CD4-positive, alpha-beta T cell (primary cell): Measurements from ENCODE around the gene IDUA. TPM values are rescaled to one million over a fixed set of nuclear protein-coding genes. Genes with fewer than 3 reads are reported as not detected.

Source experiments
- ATAC-seq: fragments of 200-7000 bp; cut with Tn5 transposase; one replicate; pipeline ENCODE4 v1.10.0; 2022; ENCODE audit warnings: mild to moderate bottlenecking; ENCODE audit not compliant: poor library complexity
- CTCF ChIA-PET: fragments of 350-600 bp; sonication (Branson Sonifier 250); formaldehyde crosslinking; loops from one replicate; lab custom pipeline; 2021; ENCODE audit warnings: antibody characterized with exemption, inconsistent platforms; lab: Charles Lee
- POLR2A ChIA-PET: fragments of 350-600 bp; sonication (Branson Sonifier 250); formaldehyde crosslinking; loops from one replicate; lab custom pipeline; 2021; ENCODE audit warnings: antibody characterized with exemption, inconsistent platforms; lab: Charles Lee
- DNase-seq, 14 experiments: peaks; one replicate each; pipeline ENCODE4 v3.0.0-alpha.2; 2013 to 2020; ENCODE audit warnings: mixed read lengths in 2 of 14
- H3K27ac ChIP-seq, 2 donors: one replicate each; pipeline versions ENCODE4 v1.5.1 to v1.7.0; 2013; ENCODE audit warnings: low read length in 2 of 2, low read depth in 1 of 2, mild to moderate bottlenecking in 1 of 2
- H3K27me3 ChIP-seq, 2 experiments: 1 replicate in 1 of 2; 2 replicates in 1 of 2; pipeline versions ENCODE4 v1.6.1 to v1.7.0; 2013; ENCODE audit warnings: low read length in 2 of 2, control low read depth in 1 of 2, mild to moderate bottlenecking in 1 of 2, moderate library complexity in 1 of 2; ENCODE audit not compliant: insufficient read depth in 2 of 2, control insufficient read depth in 1 of 2
- H3K36me3 ChIP-seq: one replicate; pipeline ENCODE4 v1.6.1; 2013; ENCODE audit warnings: low read length, control low read depth; ENCODE audit not compliant: insufficient read depth
- H3K4me1 ChIP-seq: one replicate; pipeline ENCODE4 v1.6.1; 2013; ENCODE audit warnings: low read length, control low read depth; ENCODE audit not compliant: insufficient read depth
- H3K4me3 ChIP-seq: one replicate; pipeline ENCODE4 v1.5.1; 2013; ENCODE audit warnings: mild to moderate bottlenecking, low read length, moderate library complexity
- H3K9me3 ChIP-seq, 2 experiments: 1 replicate in 1 of 2; 2 replicates in 1 of 2; pipeline versions ENCODE4 v1.6.1 to v1.7.0; 2013; ENCODE audit warnings: low read length in 2 of 2, mild to moderate bottlenecking in 2 of 2, control low read depth in 1 of 2, moderate library complexity in 1 of 2; ENCODE audit not compliant: control insufficient read depth in 1 of 2, insufficient read depth in 1 of 2
- H3K27ac Mint-ChIP-seq: one replicate; pipeline ENCODE4 v1.8.0; 2020; ENCODE audit warnings: mixed read lengths
- H3K27me3 Mint-ChIP-seq: one replicate; pipeline ENCODE4 v1.8.0; 2021; ENCODE audit warnings: mixed read lengths
- H3K36me3 Mint-ChIP-seq: one replicate; pipeline ENCODE4 v1.8.0; 2021; ENCODE audit warnings: low read depth, mixed read lengths
- H3K4me1 Mint-ChIP-seq: one replicate; pipeline ENCODE4 v1.8.0; 2021; ENCODE audit warnings: low read depth, mixed read lengths
- H3K4me3 Mint-ChIP-seq: one replicate; pipeline ENCODE4 v1.8.0; 2020; ENCODE audit warnings: mild to moderate bottlenecking, mixed read lengths
- H3K9me3 Mint-ChIP-seq: one replicate; pipeline ENCODE4 v1.8.0; 2020; ENCODE audit warnings: mixed read lengths
- intact Hi-C, 2 experiments: fragments of 100-400 bp; cut with DNase I in 1 of 2; cut with micrococcal nuclease in 1 of 2; formaldehyde crosslinking; loops; one replicate each; pipeline versions ENCODE4 v1.15.1 to v1.9.0; 2023 to 2025; cut with DNase I, micrococcal nuclease
- total RNA-seq, 174 experiments: library from RNA in 2 of 174; stranded (reverse) in 2 of 174; gene quantifications; one replicate each; pipeline ENCODE4 v1.2.3 and lab custom pipeline; 2021 to 2026
- TF ChIP-seq, protein P1 (sequence below): fragments of 200-600 bp; IDR thresholded peaks from one replicate; pipeline ENCODE4 v1.8.0; 2022; ENCODE audit warnings: antibody characterized with exemption, mild to moderate bottlenecking

The IDUA gene
- total RNA-seq, 2 experiments from 2014 or later, result 70.2 to 77.8 TPM

DNA sequence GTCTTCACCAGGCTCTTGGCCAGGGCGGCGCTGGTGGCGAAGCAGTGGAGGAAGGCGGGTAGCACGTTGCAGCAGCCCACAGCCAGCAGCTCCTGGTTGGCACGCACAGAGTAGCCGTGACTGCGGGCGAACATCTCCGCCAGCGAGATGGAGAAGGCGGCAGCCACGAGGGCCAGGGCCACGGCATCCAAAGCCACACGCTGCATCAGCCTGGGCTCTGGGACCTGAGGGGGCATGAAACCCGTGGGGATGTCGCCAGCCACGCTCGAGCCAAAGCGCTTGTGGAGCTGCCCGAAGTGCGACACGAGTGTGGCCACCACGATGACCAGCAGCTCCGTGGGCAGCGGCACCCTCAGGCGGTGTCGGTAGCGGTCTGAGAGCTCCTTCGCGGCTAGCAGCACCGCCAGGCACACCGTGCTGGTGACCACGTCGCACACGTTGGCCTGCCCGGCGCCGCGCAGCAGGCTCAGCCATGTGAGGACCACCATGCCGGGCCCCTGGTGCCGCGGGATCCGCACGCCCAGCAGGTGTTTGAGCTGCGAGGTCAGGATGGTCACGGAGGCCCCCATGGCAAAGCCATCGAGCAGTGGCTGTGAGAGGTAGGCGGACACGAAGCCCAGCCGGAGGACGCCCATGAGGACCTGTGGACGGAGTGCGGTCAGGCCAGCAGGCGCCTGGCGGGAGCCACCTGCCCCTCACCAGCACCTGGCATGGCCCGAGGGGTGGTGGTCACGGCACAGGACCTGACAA lies 3.1 kb downstream of the IDUA start:
- Mint-ChIP-seq H3K9me3 (no peaks in the 10 kb centered on the region), H3K4me3 (no peak overlapping the region), H3K27me3 (no peaks in the 10 kb centered on the region), H3K36me3 (no peaks in the 10 kb centered on the region), H3K4me1 (peaks cover 18% of the 10 kb centered on the region), H3K27ac (no peak overlapping the region)
- intact Hi-C loops, result loop anchor here (5.0 to 10.0 kb wide), 3 partner anchors 58 to 745 kb away; partner anchors contain the start of genes GAK (in 2 of the 2), TMEM175 (in 2 of the 2), ATP5ME (in 1 of the 2) and MYL5 (in 1 of the 2)
- ChIA-PET CTCF (no interaction called here), POLR2A (no interaction called here)
- DNase-seq (no peak), ATAC-seq (no peak)
- Histone ChIP-seq H3K27me3 (no peaks in the 10 kb centered on the region), H3K4me1 (peaks cover 30% of the 10 kb centered on the region), H3K4me3 (no peak overlapping the region), H3K36me3 (peaks cover 6% of the 10 kb centered on the region), H3K27ac (no peak overlapping the region), H3K9me3 (no peaks in the 10 kb centered on the region)
- TF ChIP-seq, protein P1, sequence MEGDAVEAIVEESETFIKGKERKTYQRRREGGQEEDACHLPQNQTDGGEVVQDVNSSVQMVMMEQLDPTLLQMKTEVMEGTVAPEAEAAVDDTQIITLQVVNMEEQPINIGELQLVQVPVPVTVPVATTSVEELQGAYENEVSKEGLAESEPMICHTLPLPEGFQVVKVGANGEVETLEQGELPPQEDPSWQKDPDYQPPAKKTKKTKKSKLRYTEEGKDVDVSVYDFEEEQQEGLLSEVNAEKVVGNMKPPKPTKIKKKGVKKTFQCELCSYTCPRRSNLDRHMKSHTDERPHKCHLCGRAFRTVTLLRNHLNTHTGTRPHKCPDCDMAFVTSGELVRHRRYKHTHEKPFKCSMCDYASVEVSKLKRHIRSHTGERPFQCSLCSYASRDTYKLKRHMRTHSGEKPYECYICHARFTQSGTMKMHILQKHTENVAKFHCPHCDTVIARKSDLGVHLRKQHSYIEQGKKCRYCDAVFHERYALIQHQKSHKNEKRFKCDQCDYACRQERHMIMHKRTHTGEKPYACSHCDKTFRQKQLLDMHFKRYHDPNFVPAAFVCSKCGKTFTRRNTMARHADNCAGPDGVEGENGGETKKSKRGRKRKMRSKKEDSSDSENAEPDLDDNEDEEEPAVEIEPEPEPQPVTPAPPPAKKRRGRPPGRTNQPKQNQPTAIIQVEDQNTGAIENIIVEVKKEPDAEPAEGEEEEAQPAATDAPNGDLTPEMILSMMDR, result no peak

DNA sequence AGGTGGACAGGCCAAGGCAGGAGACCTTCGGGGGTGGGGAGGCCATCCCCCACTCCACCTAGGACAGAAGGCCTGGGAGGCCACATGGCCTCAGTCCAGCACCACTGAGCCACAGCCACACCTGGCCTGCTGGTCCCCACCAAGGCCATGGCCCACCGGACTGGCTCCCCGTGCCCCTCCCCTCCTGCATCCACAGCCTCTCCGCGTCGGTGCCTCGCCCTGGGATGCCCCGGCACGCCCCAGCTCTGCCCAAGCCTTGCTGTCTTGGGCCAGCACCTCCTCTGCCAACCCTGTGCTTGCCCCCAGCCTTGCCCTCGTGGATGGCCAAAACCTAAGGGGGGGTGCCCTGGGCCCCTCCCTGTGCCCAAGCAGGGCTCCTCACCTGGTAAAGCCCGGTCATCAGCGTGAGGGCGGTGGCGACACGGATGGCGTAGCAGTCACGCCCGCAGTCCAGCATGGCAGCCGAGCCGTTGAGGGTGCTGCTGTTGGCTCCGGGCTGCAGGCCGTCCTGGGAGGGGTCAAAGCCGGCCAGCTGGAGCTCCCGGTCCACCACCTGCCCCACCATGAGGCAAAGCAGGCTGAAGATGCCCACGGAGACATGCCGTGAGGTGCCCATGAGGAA lies 4.0 kb downstream of the IDUA start:
- no peaks in the 10 kb centered on the region for H3K9me3 Mint-ChIP-seq
- intact Hi-C loops, result no loop called here
- H3K27me3 ChIP-seq, result no peaks in the 10 kb centered on the region
- DNase-seq, result no peak
- TF ChIP-seq, protein P1, result no peak
- no peak overlapping the region for H3K4me3 ChIP-seq
- peaks cover 6% of the 10 kb centered on the region for H3K36me3 ChIP-seq
- ChIA-PET CTCF (no interaction called here), POLR2A (no interaction called here)
- no peak for ATAC-seq
- H3K27ac Mint-ChIP-seq, result no peak overlapping the region
- H3K4me3 Mint-ChIP-seq, result no peak overlapping the region
- H3K36me3 Mint-ChIP-seq, result no peaks in the 10 kb centered on the region
- H3K9me3 ChIP-seq, result no peaks in the 10 kb centered on the region
- peaks cover 22% of the 10 kb centered on the region for H3K4me1 ChIP-seq
- H3K4me1 Mint-ChIP-seq, result peaks cover 8% of the 10 kb centered on the region
- H3K27ac ChIP-seq, result no peak overlapping the region
- H3K27me3 Mint-ChIP-seq, result no peaks in the 10 kb centered on the region

DNA sequence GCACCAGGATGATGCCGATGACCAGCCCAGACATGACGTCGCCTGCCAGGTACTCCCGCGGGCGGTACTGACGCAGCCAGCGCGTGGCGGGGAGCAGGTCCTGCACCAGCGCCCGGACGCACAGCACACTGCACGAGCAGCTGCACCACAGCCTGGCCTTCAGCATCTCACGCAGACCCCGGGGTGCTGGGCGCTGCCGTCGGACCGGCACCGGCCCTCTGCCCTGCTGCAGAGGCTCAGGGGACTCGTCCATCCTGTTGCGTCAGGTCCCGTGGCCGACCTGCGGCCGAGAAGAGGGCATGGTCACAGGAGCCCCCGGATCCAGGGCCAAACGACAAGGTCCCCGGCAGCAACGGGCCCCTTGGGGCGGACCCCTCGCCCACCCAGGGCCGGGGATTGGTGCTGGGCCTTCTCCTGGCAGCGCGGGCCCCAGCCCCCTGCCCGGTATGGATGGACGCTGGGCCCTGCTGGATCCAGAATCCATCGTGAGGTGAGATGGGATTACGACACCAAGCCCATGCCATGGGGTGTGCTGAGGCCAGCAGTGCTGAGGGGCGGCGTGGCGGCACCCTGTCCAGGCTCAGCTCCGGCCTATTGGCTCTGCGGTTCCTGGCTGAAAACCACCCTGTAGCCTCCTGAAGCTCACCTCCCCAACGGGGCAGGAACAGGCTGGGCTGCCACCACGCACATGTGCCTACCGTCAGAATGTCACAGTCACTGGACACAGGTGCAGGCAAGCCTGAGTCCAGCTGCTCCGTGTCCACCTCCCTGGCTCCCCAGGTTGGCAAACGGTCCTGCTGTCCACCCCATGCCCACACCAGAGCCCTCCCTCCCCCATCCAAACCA lies 4.8 kb downstream of the IDUA start:
- H3K9me3 Mint-ChIP-seq, result no peaks in the 10 kb centered on the region
- H3K36me3 ChIP-seq, result peaks cover 6% of the 10 kb centered on the region
- peaks cover under 1% of the 10 kb centered on the region for H3K4me1 Mint-ChIP-seq
- peaks cover 14% of the 10 kb centered on the region for H3K4me1 ChIP-seq
- ChIA-PET CTCF (no interaction called here), POLR2A (no interaction called here)
- no peak overlapping the region for H3K27ac Mint-ChIP-seq
- DNase-seq (no peak), ATAC-seq (no peak)
- H3K36me3 Mint-ChIP-seq, result no peaks in the 10 kb centered on the region
- TF ChIP-seq, protein P1, result no peak
- H3K4me3 ChIP-seq, result no peak overlapping the region
- intact Hi-C loops, result no loop called here
- no peaks in the 10 kb centered on the region for H3K9me3 ChIP-seq
- no peak overlapping the region for H3K4me3 Mint-ChIP-seq
- no peak overlapping the region for H3K27ac ChIP-seq
- H3K27me3 ChIP-seq, result no peaks in the 10 kb centered on the region
- H3K27me3 Mint-ChIP-seq, result no peaks in the 10 kb centered on the region
